GM19238 (cell line): Measurements from ENCODE around the gene SH3PXD2B.
A peak's percentile ranks its signal among the peaks of the same experiment; 100 is the strongest.
"Not testable (repeated sequence)": the region's sequence is repeated elsewhere in the genome, so short reads cannot be mapped to it uniquely, and the experiment has no call there.

Experiments used
- DNase-seq: peaks from one replicate; pipeline ENCODE4 v3.0.0; 2011; ENCODE audit warnings: low spot score; ENCODE audit not compliant: insufficient read length

SH3PXD2B gene

GRCh38 chr5:172345881-172346280, 108.4 kb downstream of the SH3PXD2B start:
- no peak for DNase-seq

- DNase-seq: no peak
These were observed 109.4 kb downstream of the SH3PXD2B start for GRCh38 chr5:172344855-172345409.

- no peak for DNase-seq
These were observed 110.6 kb downstream of the SH3PXD2B start for GRCh38 chr5:172343741-172344140.

GRCh38 chr5:172342918-172343317, 111.4 kb downstream of the SH3PXD2B start:
- DNase-seq: no peak

GRCh38 chr5:172339264-172340180, 114.8 kb downstream of the SH3PXD2B start:
- DNase-seq: no peak

GRCh38 chr5:172336676-172337285, 117.5 kb downstream of the SH3PXD2B start:
- DNase-seq: no peak

GRCh38 chr5:172336264-172336663, 118.1 kb downstream of the SH3PXD2B start:
- DNase-seq: no peak

- no peak for DNase-seq
These were observed 118.6 kb downstream of the SH3PXD2B start for GRCh38 chr5:172335721-172336120.

- DNase-seq: no peak
These were observed 119.7 kb downstream of the SH3PXD2B start for GRCh38 chr5:172334641-172335040.

- DNase-seq: no peak
These were observed 120.1 kb downstream of the SH3PXD2B start for GRCh38 chr5:172334196-172334595.

- DNase-seq: not testable (repeated sequence)
These were observed 127.4 kb downstream of the SH3PXD2B start for GRCh38 chr5:172326901-172327300.

GRCh38 chr5:172325452-172325851, 128.9 kb downstream of the SH3PXD2B start:
- no peak for DNase-seq

GRCh38 chr5:172322028-172322965, 132.0 kb downstream of the SH3PXD2B start:
- peak; percentile 30 for DNase-seq

- DNase-seq: no peak
These were observed 132.7 kb downstream of the SH3PXD2B start for GRCh38 chr5:172321593-172321992.

GRCh38 chr5:172319708-172320441, 134.4 kb downstream of the SH3PXD2B start:
- no peak for DNase-seq

GRCh38 chr5:172315587-172316493, 138.5 kb downstream of the SH3PXD2B start:
- no peak for DNase-seq

- DNase-seq: no peak
These were observed 140.4 kb downstream of the SH3PXD2B start for GRCh38 chr5:172313915-172314314.

GRCh38 chr5:172312286-172312685, 142.0 kb downstream of the SH3PXD2B start:
- DNase-seq: no peak

- no peak for DNase-seq
These were observed 142.7 kb downstream of the SH3PXD2B start for GRCh38 chr5:172311605-172312004.
